ENCODE results near the gene HPCAL1.

HPCAL1 gene

GRCh38 chr2:10393640-10393982, 90.9 kb downstream of the HPCAL1 start:
- DNase-seq: no peak

GRCh38 chr2:10395893-10396292, 93.2 kb downstream of the HPCAL1 start:
- DNase-seq: no peak

- no peak for DNase-seq
These were observed 93.8 kb downstream of the HPCAL1 start for GRCh38 chr2:10396464-10396863.

- no peak for DNase-seq
These were observed 94.7 kb downstream of the HPCAL1 start for GRCh38 chr2:10397297-10397875.

GRCh38 chr2:10397878-10398277, 95.2 kb downstream of the HPCAL1 start:
- no peak for DNase-seq

GRCh38 chr2:10398496-10398895, 95.8 kb downstream of the HPCAL1 start:
- DNase-seq: no peak

- DNase-seq: no peak
These were observed 96.7 kb downstream of the HPCAL1 start for GRCh38 chr2:10399358-10399757.

- no peak for DNase-seq
These were observed 97.3 kb downstream of the HPCAL1 start for GRCh38 chr2:10400002-10400401.

GRCh38 chr2:10400568-10400977, 97.9 kb downstream of the HPCAL1 start:
- DNase-seq: no peak

- no peak for DNase-seq
These were observed 98.6 kb downstream of the HPCAL1 start for GRCh38 chr2:10400978-10401951.

GRCh38 chr2:10402062-10402585, 99.4 kb downstream of the HPCAL1 start:
- DNase-seq: no peak

- no peak for DNase-seq
These were observed 100.0 kb downstream of the HPCAL1 start for GRCh38 chr2:10402653-10403215.

GRCh38 chr2:10404324-10405143, 101.8 kb downstream of the HPCAL1 start:
- no peak for DNase-seq

GRCh38 chr2:10405448-10405847, 102.7 kb downstream of the HPCAL1 start:
- no peak for DNase-seq

- DNase-seq: no peak
These were observed 103.3 kb downstream of the HPCAL1 start for GRCh38 chr2:10406016-10406415.

GRCh38 chr2:10406491-10407188, 103.9 kb downstream of the HPCAL1 start:
- DNase-seq: no peak

- no peak for DNase-seq
These were observed 104.7 kb downstream of the HPCAL1 start for GRCh38 chr2:10407432-10407831.

- DNase-seq: no peak
These were observed 105.3 kb downstream of the HPCAL1 start for GRCh38 chr2:10407841-10408648.

- peak; percentile 76 for DNase-seq
These were observed 106.2 kb downstream of the HPCAL1 start for GRCh38 chr2:10408649-10409579.

Data from NCI-H1105 (cell line).